GM10847 (cell line): ENCODE measurements around the gene KLK3.

ENCODE experiments used
- POLR2A ChIP-seq: IDR thresholded peaks from 2 replicates; pipeline ENCODE4 v1.6.1; 2011; ENCODE audit not compliant: insufficient read length; ENCODE audit errors: extremely low read depth

The KLK3 gene

GRCh38 chr19:50843205-50843604, 11.5 kb upstream of the KLK3 start:
- no peak for TF ChIP-seq POLR2A

DNA sequence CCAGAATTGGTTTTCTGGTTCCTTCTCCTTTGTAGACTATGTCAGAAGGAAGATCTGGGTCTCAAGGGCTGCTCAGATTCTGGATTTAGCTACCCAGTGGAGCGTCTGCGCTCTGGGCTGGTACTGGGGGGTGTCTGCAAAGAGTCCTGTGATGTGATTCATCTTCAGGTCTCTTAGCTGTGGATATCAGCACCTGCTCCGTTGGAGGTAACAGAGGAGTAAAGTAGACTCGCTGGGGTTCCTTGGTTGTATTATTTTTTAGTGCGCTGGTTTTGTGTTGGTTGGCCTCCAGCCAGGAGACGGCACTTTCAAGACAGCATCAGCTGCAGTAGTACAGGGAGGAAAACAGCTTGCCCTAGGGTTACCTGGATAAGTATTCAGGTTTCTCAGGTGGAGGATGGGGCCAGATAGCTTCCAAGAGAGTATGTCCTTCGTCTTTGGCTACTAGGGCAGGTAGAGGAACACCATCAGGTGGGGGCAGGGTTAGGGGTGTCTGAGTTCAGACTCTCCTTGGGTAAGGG, 11.0 kb upstream of the KLK3 start:
- no peak for TF ChIP-seq POLR2A

DNA sequence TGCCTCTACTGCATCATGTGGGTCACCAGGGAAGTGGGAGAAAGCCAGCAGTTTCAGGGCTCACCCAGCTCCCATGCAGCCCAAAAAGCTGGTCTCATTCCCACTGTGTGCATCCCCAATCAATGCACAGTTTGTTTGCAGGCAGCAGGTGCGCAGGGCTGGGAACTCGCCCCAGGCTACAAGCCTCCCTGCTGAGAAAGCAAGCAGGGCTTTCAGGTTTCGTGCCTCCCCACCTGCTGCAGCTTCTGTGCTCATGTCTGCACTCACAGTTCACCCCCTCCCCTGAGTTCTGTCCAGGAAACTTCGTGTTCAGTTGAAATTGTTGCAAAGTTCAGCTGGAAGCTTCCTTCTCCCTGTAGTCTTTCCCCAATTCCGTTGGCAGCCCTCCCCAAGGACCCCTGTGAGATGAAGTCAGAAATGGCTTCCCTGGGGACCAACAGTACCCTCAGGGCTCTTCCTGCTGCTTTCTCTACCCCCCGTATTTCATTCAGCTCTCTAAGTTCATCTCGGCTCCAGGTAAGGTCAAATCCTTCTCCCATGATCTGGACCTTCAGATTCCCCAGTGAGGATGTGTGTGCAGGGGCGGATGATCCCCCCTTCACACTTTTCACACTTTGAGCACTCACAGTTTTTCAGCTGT, 10.3 kb upstream of the KLK3 start:
- no peak for TF ChIP-seq POLR2A

DNA sequence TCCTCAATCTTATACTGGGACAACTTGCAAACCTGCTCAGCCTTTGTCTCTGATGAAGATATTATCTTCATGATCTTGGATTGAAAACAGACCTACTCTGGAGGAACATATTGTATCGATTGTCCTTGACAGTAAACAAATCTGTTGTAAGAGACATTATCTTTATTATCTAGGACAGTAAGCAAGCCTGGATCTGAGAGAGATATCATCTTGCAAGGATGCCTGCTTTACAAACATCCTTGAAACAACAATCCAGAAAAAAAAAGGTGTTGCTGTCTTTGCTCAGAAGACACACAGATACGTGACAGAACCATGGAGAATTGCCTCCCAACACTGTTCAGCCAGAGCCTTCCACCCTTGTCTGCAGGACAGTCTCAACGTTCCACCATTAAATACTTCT, 4.0 kb upstream of the KLK3 start:
- TF ChIP-seq POLR2A = no peak

DNA sequence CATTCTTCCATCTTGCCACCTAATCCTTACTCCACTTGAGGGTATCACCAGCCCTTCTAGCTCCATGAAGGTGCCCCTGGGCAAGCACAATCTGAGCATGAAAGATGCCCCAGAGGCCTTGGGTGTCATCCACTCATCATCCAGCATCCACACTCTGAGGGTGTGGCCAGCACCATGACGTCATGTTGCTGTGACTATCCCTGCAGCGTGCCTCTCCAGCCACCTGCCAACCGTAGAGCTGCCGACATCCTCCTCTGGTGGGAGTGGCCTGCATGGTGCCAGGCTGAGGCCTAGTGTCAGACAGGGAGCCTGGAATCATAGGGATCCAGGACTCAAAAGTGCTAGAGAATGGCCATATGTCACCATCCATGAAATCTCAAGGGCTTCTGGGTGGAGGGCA, 3.1 kb upstream of the KLK3 start:
- TF ChIP-seq POLR2A = no peak

- no peak for TF ChIP-seq POLR2A
These were observed 2.7 kb downstream of the KLK3 start for GRCh38 chr19:50857366-50857765.

DNA sequence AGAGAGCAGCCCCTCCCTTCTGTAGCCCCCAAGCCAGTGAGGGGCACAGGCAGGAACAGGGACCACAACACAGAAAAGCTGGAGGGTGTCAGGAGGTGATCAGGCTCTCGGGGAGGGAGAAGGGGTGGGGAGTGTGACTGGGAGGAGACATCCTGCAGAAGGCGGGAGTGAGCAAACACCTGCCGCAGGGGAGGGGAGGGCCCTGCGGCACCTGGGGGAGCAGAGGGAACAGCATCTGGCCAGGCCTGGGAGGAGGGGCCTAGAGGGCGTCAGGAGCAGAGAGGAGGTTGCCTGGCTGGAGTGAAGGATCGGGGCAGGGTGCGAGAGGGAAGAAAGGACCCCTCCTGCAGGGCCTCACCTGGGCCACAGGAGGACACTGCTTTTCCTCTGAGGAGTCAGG, 4.2 kb downstream of the KLK3 start:
- TF ChIP-seq POLR2A = no peak

DNA sequence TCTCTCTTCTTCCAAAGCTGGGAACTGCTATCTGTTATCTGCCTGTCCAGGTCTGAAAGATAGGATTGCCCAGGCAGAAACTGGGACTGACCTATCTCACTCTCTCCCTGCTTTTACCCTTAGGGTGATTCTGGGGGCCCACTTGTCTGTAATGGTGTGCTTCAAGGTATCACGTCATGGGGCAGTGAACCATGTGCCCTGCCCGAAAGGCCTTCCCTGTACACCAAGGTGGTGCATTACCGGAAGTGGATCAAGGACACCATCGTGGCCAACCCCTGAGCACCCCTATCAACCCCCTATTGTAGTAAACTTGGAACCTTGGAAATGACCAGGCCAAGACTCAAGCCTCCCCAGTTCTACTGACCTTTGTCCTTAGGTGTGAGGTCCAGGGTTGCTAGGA, 5.1 kb downstream of the KLK3 start:
- TF ChIP-seq POLR2A = no peak

GRCh38 chr19:50861010-50861409, 6.3 kb downstream of the KLK3 start:
- no peak for TF ChIP-seq POLR2A

GRCh38 chr19:50861496-50862286, 7.0 kb downstream of the KLK3 start:
- TF ChIP-seq POLR2A = no peak

DNA sequence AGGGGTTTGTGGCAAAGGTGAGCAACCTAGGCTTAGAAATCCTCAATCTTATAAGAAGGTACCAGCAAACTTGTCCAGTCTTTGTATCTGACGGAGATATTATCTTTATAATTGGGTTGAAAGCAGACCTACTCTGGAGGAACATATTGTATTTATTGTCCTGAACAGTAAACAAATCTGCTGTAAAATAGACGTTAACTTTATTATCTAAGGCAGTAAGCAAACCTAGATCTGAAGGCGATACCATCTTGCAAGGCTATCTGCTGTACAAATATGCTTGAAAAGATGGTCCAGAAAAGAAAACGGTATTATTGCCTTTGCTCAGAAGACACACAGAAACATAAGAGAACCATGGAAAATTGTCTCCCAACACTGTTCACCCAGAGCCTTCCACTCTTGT, 14.8 kb downstream of the KLK3 start:
- no peak for TF ChIP-seq POLR2A

- TF ChIP-seq POLR2A = no peak
These were observed 15.8 kb downstream of the KLK3 start for GRCh38 chr19:50870417-50871089.

GRCh38 chr19:50873056-50873455, 18.3 kb downstream of the KLK3 start, which contains the start of gene KLK2:
KLK2 (plus strand) TSS chr19:50873439; CDS start chr19:50873474, 35 bp downstream.
- TF ChIP-seq POLR2A = no peak

GRCh38 chr19:50874211-50874610, 19.5 kb downstream of the KLK3 start:
- no peak for TF ChIP-seq POLR2A

- TF ChIP-seq POLR2A = no peak
These were observed 21.2 kb downstream of the KLK3 start for GRCh38 chr19:50875795-50876422.
